ENCODE results near the gene CHST7. TPM values are rescaled to one million over a fixed set of nuclear protein-coding genes. Genes with fewer than 3 reads are reported as not detected.
"Not testable (repeated sequence)": the region's sequence is repeated elsewhere in the genome, so short reads cannot be mapped to it uniquely, and the experiment has no call there.

CHST7 gene
- total RNA-seq, 1 experiment from 2014 or later, result 24.7 TPM

GRCh38 chrX:46531442-46531841, 42.1 kb upstream of the CHST7 start:
- H3K36me3 ChIP-seq (ENCODE audit: low read depth, low read length), result no peaks in the 10 kb centered on the region
- BruUV-seq (replicated peaks), result no TSS peak
- no peak overlapping the region for H3K27ac ChIP-seq (ENCODE audit: low read length)
- no peaks in the 10 kb centered on the region for H3K4me1 ChIP-seq (ENCODE audit: insufficient read depth, low read length)
- intact Hi-C loops (cut with micrococcal nuclease), result no loop called here
- no peak overlapping the region for H3K4me2 ChIP-seq (ENCODE audit: low read length)
- no peaks in the 10 kb centered on the region for H3K9me3 ChIP-seq (ENCODE audit: low read length)
- ATAC-seq (no peak), DNase-seq (no peak)
- H3K9ac ChIP-seq (ENCODE audit: low read length), result no peak overlapping the region
- no peaks in the 10 kb centered on the region for H3K9me2 ChIP-seq (replicated peaks; ENCODE audit: low read length)
- ChIA-PET CTCF (no interaction called here), POLR2A (ENCODE audit: unreplicated experiment) (interaction anchor here (0.6 kb wide), 1 partner anchor 262 kb away, joined by 4 read pairs; no protein-coding TSS in a partner anchor)
- no peak overlapping the region for H2AFZ ChIP-seq (ENCODE audit: low read length)
- H3K4me3 ChIP-seq (ENCODE audit: low read length), result no peak overlapping the region
- H3F3A ChIP-seq (ENCODE audit: low read length, unreplicated experiment), result no peaks in the 10 kb centered on the region
- no peaks in the 10 kb centered on the region for H4K20me1 ChIP-seq (ENCODE audit: low read length)
- TF ChIP-seq EZH2 (IDR thresholded peaks at IDR 0.05; ENCODE audit: low read length, unreplicated experiment) (no peak), EZH2phosphoT487 (IDR thresholded peaks at IDR 0.05; ENCODE audit: borderline replicate concordance, low read length) (no peak)
- TF ChIP-seq, protein P1, sequence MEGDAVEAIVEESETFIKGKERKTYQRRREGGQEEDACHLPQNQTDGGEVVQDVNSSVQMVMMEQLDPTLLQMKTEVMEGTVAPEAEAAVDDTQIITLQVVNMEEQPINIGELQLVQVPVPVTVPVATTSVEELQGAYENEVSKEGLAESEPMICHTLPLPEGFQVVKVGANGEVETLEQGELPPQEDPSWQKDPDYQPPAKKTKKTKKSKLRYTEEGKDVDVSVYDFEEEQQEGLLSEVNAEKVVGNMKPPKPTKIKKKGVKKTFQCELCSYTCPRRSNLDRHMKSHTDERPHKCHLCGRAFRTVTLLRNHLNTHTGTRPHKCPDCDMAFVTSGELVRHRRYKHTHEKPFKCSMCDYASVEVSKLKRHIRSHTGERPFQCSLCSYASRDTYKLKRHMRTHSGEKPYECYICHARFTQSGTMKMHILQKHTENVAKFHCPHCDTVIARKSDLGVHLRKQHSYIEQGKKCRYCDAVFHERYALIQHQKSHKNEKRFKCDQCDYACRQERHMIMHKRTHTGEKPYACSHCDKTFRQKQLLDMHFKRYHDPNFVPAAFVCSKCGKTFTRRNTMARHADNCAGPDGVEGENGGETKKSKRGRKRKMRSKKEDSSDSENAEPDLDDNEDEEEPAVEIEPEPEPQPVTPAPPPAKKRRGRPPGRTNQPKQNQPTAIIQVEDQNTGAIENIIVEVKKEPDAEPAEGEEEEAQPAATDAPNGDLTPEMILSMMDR (conservative IDR thresholded peaks at IDR 0.05; ENCODE audit: low read depth, low read length), result no peak
- no peaks in the 10 kb centered on the region for H3K27me3 ChIP-seq (ENCODE audit: low read length)
- H3K79me2 ChIP-seq (ENCODE audit: low read length), result no peaks in the 10 kb centered on the region

DNA sequence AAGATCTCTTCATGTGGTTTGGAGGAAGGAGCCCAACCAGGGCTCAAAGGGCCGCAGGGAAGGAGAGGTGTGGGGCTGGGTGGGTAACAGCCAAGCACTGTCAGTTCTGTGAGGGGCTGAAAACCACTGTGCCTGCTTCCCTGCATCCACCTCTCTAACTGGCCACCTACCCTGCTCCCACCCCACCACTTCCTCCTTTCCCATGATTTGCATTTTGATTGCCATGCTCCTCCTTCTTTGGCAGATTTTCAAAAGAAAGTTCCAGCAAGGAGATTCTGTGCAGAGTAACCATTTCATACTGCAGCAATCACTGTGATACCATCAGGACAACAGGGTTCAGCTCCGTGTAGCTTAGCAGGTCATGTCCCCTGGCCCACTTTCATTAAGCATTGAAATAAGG, 30.1 kb upstream of the CHST7 start:
- ChIA-PET POLR2A (ENCODE audit: unreplicated experiment) (no interaction called here), CTCF (no interaction called here)
- no peak for ATAC-seq
- H4K20me1 ChIP-seq (ENCODE audit: low read length), result peaks cover 16% of the 10 kb centered on the region
- TF ChIP-seq EZH2 (IDR thresholded peaks at IDR 0.05; ENCODE audit: low read length, unreplicated experiment), result no peak
- TF ChIP-seq, protein P1 (conservative IDR thresholded peaks at IDR 0.05; ENCODE audit: low read depth, low read length), result no peak
- no peak for TF ChIP-seq EZH2phosphoT487 (IDR thresholded peaks at IDR 0.05; ENCODE audit: borderline replicate concordance, low read length)
- H3K9ac ChIP-seq (ENCODE audit: low read length), result no peak overlapping the region
- no peaks in the 10 kb centered on the region for H3K9me2 ChIP-seq (replicated peaks; ENCODE audit: low read length)
- no peak overlapping the region for H3K4me2 ChIP-seq (ENCODE audit: low read length)
- H3K27me3 ChIP-seq (ENCODE audit: low read length), result no peaks in the 10 kb centered on the region
- H3K27ac ChIP-seq (ENCODE audit: low read length), result no peak overlapping the region
- intact Hi-C loops (cut with micrococcal nuclease), result no loop called here
- DNase-seq, result no peak
- no peaks in the 10 kb centered on the region for H3K9me3 ChIP-seq (ENCODE audit: low read length)
- no peak overlapping the region for H3K4me3 ChIP-seq (ENCODE audit: low read length)
- H3F3A ChIP-seq (ENCODE audit: low read length, unreplicated experiment), result no peaks in the 10 kb centered on the region
- no peak overlapping the region for H2AFZ ChIP-seq (ENCODE audit: low read length)
- no TSS peak for BruUV-seq (replicated peaks)
- H3K4me1 ChIP-seq (ENCODE audit: insufficient read depth, low read length), result peaks cover 26% of the 10 kb centered on the region
- H3K36me3 ChIP-seq (ENCODE audit: low read depth, low read length), result peaks cover 12% of the 10 kb centered on the region; the same call in 1 of the 2 replicates
- peaks cover 43% of the 10 kb centered on the region for H3K79me2 ChIP-seq (ENCODE audit: low read length)

DNA sequence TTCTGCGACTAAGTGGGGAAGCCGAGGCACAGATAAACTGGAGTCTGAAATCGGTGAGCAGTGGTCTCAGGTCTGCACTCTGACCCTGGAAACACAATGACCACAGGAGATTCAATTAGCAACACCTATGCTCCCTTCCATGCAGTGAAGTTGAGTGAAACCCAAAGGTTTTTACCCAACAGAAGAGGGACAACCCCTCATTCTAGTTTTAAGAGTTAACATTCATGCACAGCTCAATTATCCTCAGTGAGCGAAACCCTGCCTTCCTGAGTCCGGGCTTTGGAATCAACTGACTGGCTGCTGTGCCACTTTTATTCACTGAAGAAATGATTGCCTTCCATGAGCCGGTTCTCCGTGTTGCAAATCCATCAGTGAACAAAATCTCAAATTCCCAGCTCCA, 29.0 kb upstream of the CHST7 start:
- intact Hi-C loops (cut with micrococcal nuclease); DNase-seq; H3K9me3 ChIP-seq (ENCODE audit: low read length); ATAC-seq; H3F3A ChIP-seq (ENCODE audit: low read length, unreplicated experiment); CTCF ChIA-PET; H3K9me2 ChIP-seq (replicated peaks; ENCODE audit: low read length); H3K27me3 ChIP-seq (ENCODE audit: low read length); POLR2A ChIA-PET (ENCODE audit: unreplicated experiment): not testable (repeated sequence)
- peak overlapping the region; percentile 86 for H3K27ac ChIP-seq (ENCODE audit: low read length)
- peak overlapping the region; percentile 100 for H3K9ac ChIP-seq (ENCODE audit: low read length)
- peaks cover 26% of the 10 kb centered on the region for H3K4me1 ChIP-seq (ENCODE audit: insufficient read depth, low read length)
- TSS peak; percentile 79 for BruUV-seq (replicated peaks)
- peaks cover 52% of the 10 kb centered on the region for H3K79me2 ChIP-seq (ENCODE audit: low read length)
- peak overlapping the region; percentile 94 for H3K4me2 ChIP-seq (ENCODE audit: low read length)
- peaks cover 19% of the 10 kb centered on the region for H3K36me3 ChIP-seq (ENCODE audit: low read depth, low read length)
- peak overlapping the region; percentile 87 for H2AFZ ChIP-seq (ENCODE audit: low read length)
- peak overlapping the region; percentile 100 for H3K4me3 ChIP-seq (ENCODE audit: low read length)
- peaks cover 19% of the 10 kb centered on the region for H4K20me1 ChIP-seq (ENCODE audit: low read length)

Measured in PC-3 (cell line).